Measurements from ENCODE around the gene NF2. TPM values are rescaled to one million over a fixed set of nuclear protein-coding genes. Genes with fewer than 3 reads are reported as not detected.

Gene NF2
- total and polyA plus RNA-seq, 2 of the 8 experiments (the other 6 are each of a cell fraction or from before 2014, with no cell fraction given) = 17.6 to 53.6 TPM

DNA sequence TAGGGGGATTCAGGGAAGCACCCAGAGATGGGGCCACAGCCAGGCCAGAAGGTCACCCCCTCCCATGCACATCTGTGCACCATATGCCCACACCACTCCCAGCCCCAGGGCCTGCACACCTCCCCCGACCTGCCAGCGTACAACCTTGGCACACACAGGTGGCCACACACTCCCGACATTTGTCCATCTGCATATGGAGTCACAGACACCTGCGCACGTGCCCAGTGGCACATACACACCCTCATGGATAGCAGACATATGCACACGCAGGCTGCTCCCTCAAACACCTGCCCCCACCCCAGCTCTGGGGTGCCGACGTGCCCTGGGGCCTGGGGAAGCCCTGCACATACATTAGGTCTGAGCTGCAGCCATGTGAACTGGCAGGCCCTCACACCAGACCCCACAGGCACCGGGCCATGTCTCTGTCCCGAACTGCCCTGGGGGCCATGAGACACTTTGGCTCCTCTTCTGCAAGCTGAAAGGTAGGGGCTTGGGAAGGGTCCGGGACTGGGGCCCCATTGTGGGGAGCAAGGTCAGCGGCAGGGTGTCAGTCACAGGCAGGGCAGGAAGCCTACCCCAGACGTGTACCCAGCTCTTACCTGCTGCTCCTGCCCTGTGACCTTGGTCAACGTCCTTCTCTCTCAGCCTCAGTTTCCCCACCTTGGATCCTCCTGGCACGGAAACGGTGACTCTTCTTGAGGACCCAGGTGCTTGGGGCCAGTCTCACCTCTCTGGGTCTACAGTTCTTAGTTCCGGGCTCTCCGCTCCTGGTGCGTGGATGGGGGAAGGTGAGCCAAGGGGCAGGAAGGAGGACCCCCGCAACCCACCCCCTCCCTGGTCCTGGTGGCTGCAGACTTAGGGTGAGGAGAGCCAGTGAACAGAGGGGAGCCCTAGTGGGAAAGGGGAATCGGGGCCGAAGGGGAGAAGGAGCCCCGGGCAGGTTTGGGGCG is 115.8 kb downstream of the NF2 start (continued):
- TF ChIP-seq CTBP2 (IDR thresholded peaks at IDR 0.05; ENCODE audit: borderline replicate concordance, insufficient read depth, insufficient read length, low read length) (no peak), EP300 (IDR thresholded peaks at IDR 0.05; ENCODE audit: borderline replicate concordance in 1 of 2, low read depth in 2 of 2, low read length in 2 of 2) (no peak), SP1 (IDR thresholded peaks at IDR 0.05; ENCODE audit: low read depth, low read length) (no peak), RNF2 (IDR thresholded peaks at IDR 0.05; ENCODE audit: borderline replicate concordance, low read depth, low read length, missing control alignments, poor library complexity, severe bottlenecking) (no peak), HDAC2 (IDR thresholded peaks at IDR 0.05; ENCODE audit: borderline replicate concordance in 1 of 2, low read depth in 2 of 2, low read length in 2 of 2) (no peak), SIRT6 (IDR thresholded peaks at IDR 0.05; ENCODE audit: low read length) (no peak), PHF8 (conservative IDR thresholded peaks at IDR 0.05; ENCODE audit: low read depth, low read length) (no peak), BRCA1 (IDR thresholded peaks at IDR 0.05; ENCODE audit: low read depth, low read length) (no peak), SUZ12 (IDR thresholded peaks at IDR 0.05; ENCODE audit: low read length) (peak; percentile 59; the same call in 1 of the 2 replicates)
